LNCAP (cell line): ENCODE results near the gene HGF.

ENCODE experiments used
- CTCF ChIP-seq: fragments of 450-650 bp; IDR thresholded peaks from 2 replicates; pipeline ENCODE4 v1.5.1; 2017; ENCODE audit warnings: mild to moderate bottlenecking

Gene HGF

DNA sequence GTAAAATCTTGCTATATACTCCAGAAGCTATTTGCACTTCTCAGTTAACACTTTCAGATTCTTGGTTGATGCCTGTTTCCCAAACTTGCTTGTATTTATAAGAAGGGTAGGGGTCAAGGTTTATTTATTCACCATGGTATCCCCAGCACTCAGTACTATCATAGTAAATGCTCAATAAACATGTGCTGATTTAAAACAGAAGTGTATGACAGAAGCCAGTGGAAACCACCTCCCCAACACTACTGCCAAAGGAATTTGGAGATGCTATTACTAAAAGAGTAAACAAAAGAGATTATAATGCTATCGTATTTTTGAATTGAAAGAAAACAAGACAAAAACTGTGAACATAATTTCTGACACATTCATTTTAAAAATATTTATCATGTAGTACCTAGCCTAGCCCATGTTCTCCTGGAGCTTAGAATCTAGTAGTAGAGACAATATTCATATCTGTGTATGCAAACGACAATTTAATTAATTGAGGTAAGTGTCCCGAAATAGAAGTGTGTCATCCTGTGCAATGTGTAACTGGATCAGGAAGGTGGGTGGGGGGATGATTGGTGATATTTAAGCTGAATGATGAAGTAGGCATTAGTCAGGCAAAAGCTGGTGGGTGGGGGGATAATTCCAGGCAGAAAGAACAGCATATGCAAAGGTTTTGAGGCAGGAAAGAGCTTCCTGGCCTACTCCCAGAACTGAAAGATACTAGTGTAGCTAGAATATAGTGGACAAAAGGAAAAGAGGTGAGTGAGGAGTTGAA is 77.5 kb downstream of the HGF start:
- TF ChIP-seq CTCF, result no peak

GRCh38 chr7:81691199-81691821 is 78.5 kb downstream of the HGF start:
- TF ChIP-seq CTCF, result no peak

GRCh38 chr7:81690688-81691087 is 79.2 kb downstream of the HGF start:
- TF ChIP-seq CTCF, result no peak

- no peak for TF ChIP-seq CTCF
Observed at GRCh38 chr7:81690251-81690650, 79.6 kb downstream of the HGF start.

DNA sequence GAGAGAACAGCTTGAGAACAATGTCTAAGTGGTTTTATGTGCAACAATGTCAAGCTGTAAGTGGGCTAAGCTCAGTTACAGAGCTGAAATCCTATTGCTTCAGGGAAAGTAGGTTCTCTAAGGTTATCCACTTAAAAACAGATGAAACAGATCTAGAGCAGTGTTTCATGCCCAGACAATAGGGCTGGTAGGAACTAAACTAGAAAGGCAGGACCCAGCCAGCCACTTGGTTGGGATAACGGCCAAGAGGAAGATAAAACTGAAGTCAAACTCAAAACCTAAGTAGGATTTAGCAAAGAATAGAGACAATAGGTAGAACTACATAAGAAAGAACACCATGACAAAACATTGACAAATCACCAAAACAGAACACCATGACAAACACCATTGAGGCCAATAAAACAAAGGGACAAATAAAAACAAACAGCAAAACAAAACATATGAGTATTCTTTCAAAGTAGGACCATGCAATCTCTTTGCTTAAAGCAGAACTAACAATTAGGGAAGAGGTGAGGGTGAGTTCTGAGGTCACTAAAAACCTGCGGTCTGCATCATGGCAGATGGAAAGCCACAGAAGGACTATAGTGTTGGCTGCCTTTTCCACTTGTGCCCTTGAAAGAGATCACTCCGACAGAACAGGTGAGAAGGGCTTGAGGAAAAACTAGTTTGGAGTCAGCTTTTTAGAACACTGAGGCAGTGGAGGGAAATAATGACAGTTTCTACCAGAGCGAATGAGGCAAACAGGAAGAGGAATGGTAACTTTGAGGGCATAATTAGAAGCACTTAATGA is 81.0 kb downstream of the HGF start:
- TF ChIP-seq CTCF, result no peak

DNA sequence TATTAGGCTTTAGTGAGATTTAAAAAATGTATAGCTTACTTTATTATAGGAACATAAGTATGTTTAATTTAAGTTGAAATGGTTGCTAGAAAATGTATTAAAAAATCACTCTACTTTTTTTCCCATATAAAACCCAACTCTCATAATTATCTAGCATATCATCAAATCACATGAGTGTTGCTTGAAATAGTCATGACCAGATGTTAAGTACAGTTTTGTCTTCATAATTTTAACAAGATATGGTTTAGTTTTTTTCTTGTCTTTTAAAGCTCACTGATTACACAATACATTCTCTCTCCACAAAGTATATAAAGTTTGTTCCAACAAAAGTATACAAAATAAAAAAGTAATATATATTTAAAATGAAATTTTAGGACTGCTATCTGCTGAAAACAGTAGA is 82.8 kb downstream of the HGF start:
- no peak for TF ChIP-seq CTCF

DNA sequence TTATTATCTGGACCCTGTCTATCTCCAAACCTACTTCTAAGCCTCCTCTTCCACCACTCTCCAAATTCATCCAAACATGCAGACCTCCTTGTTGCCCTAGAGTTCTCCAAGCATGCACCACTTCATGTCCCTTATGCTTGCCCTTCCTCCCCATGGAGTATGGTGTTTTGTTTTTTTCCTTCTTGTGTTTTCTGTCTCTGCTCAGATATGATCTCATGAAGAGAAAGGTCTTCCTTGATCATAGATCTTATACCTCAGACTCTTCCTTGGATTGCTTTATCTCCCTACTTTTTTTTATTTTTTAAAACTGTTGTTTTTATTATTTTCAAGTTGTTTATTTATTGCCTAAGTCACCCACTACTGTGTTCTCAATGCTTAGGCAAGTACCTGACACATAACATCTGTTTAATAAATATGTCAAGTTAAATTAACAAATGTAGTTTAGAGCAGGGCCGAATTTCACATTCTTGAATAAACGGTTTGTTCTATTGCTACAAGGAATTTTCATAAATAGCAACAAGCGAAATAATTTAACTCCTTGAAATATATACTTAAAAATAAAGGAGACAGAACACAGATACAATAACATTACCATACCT is 84.5 kb downstream of the HGF start:
- no peak for TF ChIP-seq CTCF
